Kidney (tissue), 2 donors: ENCODE data around the gene RPS4Y2. TPM values are rescaled to one million over a fixed set of nuclear protein-coding genes. Genes with fewer than 3 reads are reported as not detected.

ENCODE experiments used
- polyA plus RNA-seq: library from polyadenylated mRNA; stranded (reverse); fragments of 350-450 nt; fragmentation: Illumina TruSeq; extraction: RNeasy Lipid Tissue Mini Kit (QIAGEN cat#74804); gene quantifications from one replicate; pipeline ENCODE4 v1.2.3, GENCODE V29; 2014; ENCODE audit warnings: low read depth, low replicate concordance; ENCODE audit not compliant: insufficient read depth
- total RNA-seq: library from RNA; stranded (reverse); fragmentation: NEBNext Ultra II Directional; extraction: Animal tissue kit (Norgen Biotek cat#: 25700); gene quantifications from one replicate; pipeline ENCODE4 v1.2.1, GENCODE V29; 2021
- donor health status: DM: yes; HTN: yes; CAD: no.

Gene RPS4Y2
- total and polyA plus RNA-seq, 2 donors from 2014 or later, result not detected

Other genes with a start within 250 kb of the RPS4Y2 start
- gene EIF1AY, start 180.3 kb upstream of the RPS4Y2 start, total RNA-seq, result not detected
- 71.3 TPM for gene EIF1AY, start 180.3 kb upstream of the RPS4Y2 start, polyA plus RNA-seq